Activated naive CD8-positive, alpha-beta T cell (primary cell): Measurements from ENCODE around the gene BBS4.

Experiments
- H3K27ac Mint-ChIP-seq: one replicate; pipeline ENCODE4 v1.8.0; 2021; ENCODE audit warnings: mixed read lengths
- H3K27me3 Mint-ChIP-seq: one replicate; pipeline ENCODE4 v1.8.0; 2021; ENCODE audit warnings: mixed read lengths
- H3K36me3 Mint-ChIP-seq: one replicate; pipeline ENCODE4 v1.8.0; 2021; ENCODE audit warnings: mixed read lengths
- H3K4me1 Mint-ChIP-seq: one replicate; pipeline ENCODE4 v1.8.0; 2021; ENCODE audit warnings: low read depth, mixed read lengths
- H3K4me3 Mint-ChIP-seq: one replicate; pipeline ENCODE4 v1.8.0; 2021; ENCODE audit warnings: mild to moderate bottlenecking, mixed read lengths
- H3K9me3 Mint-ChIP-seq: one replicate; pipeline ENCODE4 v1.8.0; 2021; ENCODE audit warnings: low read depth, mixed read lengths

BBS4 gene

DNA sequence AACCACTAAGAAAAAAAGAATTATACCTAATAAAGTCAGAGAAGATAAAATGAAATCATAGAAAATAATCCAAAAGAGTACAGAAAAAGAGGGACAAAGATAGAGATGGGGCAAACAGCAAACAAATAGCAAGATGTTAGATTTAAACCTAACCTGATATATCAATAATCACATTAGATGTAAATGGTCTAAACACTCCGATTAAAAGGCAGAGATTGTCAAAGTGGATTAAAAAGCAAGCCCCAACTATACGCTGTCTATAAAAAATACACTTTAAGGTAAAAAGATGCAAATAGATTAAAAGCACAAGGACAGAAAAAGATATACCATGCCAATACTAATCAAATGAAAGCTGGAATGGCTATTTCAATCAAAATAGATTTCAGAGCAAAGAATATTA lies 80.8 kb downstream of the BBS4 start:
- peaks cover 14% of the 10 kb centered on the region for H3K9me3 Mint-ChIP-seq

GRCh38 chr15:72770673-72771328 lies 84.8 kb downstream of the BBS4 start:
- H3K4me1 Mint-ChIP-seq = peaks cover 11% of the 10 kb centered on the region
- H3K27me3 Mint-ChIP-seq = no peaks in the 10 kb centered on the region
- no peak overlapping the region for H3K4me3 Mint-ChIP-seq
- no peak overlapping the region for H3K27ac Mint-ChIP-seq
- peaks cover 14% of the 10 kb centered on the region for H3K9me3 Mint-ChIP-seq
- peaks cover 31% of the 10 kb centered on the region for H3K36me3 Mint-ChIP-seq

More for the DNA sequence above, 80.8 kb downstream of the BBS4 start:
- Mint-ChIP-seq H3K36me3 (peaks cover 34% of the 10 kb centered on the region), H3K4me3 (no peak overlapping the region), H3K27ac (no peak overlapping the region), H3K27me3 (no peaks in the 10 kb centered on the region), H3K4me1 (peaks cover 6% of the 10 kb centered on the region)

DNA sequence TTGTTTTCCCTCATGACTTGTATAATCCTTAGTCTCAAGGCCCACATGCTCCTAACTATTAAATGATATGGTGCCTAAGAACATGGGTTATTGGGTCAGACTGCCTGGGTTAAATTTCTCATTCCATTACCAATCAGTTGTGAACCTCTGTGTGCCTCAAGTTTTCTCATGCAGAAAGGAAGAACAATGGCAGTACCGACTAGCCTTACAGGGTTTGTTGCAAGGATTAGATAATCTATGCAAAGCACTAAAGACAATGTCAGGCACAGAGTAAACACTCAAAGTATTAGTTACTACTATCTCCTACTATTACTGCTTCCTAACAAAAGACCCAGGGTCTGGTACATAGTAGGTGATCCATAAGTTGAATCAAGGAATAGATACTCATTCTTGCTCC lies 85.3 kb downstream of the BBS4 start:
- H3K36me3 Mint-ChIP-seq = peaks cover 31% of the 10 kb centered on the region
- no peak overlapping the region for H3K4me3 Mint-ChIP-seq
- no peaks in the 10 kb centered on the region for H3K27me3 Mint-ChIP-seq
- H3K4me1 Mint-ChIP-seq = peaks cover 15% of the 10 kb centered on the region
- H3K9me3 Mint-ChIP-seq = peaks cover 14% of the 10 kb centered on the region
- no peak overlapping the region for H3K27ac Mint-ChIP-seq

- Mint-ChIP-seq H3K4me3 (no peak overlapping the region), H3K36me3 (peaks cover 14% of the 10 kb centered on the region), H3K27ac (peak overlapping the region; percentile 13), H3K9me3 (no peaks in the 10 kb centered on the region), H3K27me3 (no peaks in the 10 kb centered on the region), H3K4me1 (peaks cover 37% of the 10 kb centered on the region)
Observed at GRCh38 chr15:72774696-72775383, 88.8 kb downstream of the BBS4 start.

DNA sequence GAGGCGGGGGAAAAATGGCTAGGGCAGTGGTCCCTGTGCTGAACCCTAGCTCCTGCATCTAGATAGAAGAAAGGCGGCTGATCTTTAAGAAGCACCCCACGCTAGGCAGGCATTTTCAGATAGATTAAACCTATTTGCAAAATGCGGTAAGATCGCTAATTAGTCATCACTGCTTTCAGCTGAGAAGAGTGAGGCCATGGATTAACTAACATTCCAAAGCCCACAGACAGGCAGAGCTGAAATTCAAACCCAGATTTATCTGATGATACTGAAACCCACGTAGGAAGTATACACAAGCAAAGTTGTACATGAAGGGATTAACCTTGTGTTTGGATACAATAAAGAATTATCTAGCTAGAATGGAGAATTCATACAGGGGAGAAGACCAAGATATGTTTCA lies 92.8 kb downstream of the BBS4 start:
- Mint-ChIP-seq H3K36me3 (peaks cover 17% of the 10 kb centered on the region), H3K27ac (peak overlapping the region; percentile 30), H3K4me3 (peak overlapping the region; percentile 1), H3K4me1 (peaks cover 62% of the 10 kb centered on the region), H3K27me3 (no peaks in the 10 kb centered on the region), H3K9me3 (no peaks in the 10 kb centered on the region)

DNA sequence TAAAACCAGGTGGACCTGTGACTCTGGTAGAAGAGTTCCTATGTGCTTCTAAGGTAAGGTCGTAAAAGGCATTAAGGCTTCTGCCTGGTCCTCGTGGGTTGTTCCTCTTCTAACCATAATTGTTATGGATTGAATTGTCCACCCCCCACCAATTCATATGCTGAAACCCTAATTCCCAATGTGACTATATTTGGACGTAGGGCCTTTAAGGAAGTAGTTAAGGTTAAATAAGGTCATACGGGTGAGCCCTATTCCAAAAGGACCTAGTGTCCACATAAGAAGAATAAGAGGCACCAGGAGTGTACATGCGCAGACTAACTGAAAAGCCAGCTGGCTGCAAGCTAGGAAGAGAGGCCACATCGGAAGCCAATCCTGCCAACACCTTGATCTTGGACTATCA lies 95.6 kb downstream of the BBS4 start:
- H3K27ac Mint-ChIP-seq = peak overlapping the region; percentile 55
- peak overlapping the region; percentile 97 for H3K4me3 Mint-ChIP-seq
- H3K36me3 Mint-ChIP-seq = peaks cover 17% of the 10 kb centered on the region
- no peaks in the 10 kb centered on the region for H3K9me3 Mint-ChIP-seq
- no peaks in the 10 kb centered on the region for H3K27me3 Mint-ChIP-seq
- H3K4me1 Mint-ChIP-seq = peaks cover 63% of the 10 kb centered on the region

GRCh38 chr15:72782274-72783003 lies 96.4 kb downstream of the BBS4 start:
- Mint-ChIP-seq H3K27me3 (no peaks in the 10 kb centered on the region), H3K4me3 (peak overlapping the region; percentile 97), H3K27ac (peak overlapping the region; percentile 98), H3K9me3 (no peaks in the 10 kb centered on the region), H3K4me1 (peaks cover 59% of the 10 kb centered on the region), H3K36me3 (peaks cover 17% of the 10 kb centered on the region)

GRCh38 chr15:72783004-72783639 lies 97.1 kb downstream of the BBS4 start:
- peaks cover 17% of the 10 kb centered on the region for H3K36me3 Mint-ChIP-seq
- peak overlapping the region; percentile 98 for H3K27ac Mint-ChIP-seq
- H3K27me3 Mint-ChIP-seq = no peaks in the 10 kb centered on the region
- H3K4me3 Mint-ChIP-seq = peak overlapping the region; percentile 97
- peaks cover 57% of the 10 kb centered on the region for H3K4me1 Mint-ChIP-seq
- no peaks in the 10 kb centered on the region for H3K9me3 Mint-ChIP-seq

DNA sequence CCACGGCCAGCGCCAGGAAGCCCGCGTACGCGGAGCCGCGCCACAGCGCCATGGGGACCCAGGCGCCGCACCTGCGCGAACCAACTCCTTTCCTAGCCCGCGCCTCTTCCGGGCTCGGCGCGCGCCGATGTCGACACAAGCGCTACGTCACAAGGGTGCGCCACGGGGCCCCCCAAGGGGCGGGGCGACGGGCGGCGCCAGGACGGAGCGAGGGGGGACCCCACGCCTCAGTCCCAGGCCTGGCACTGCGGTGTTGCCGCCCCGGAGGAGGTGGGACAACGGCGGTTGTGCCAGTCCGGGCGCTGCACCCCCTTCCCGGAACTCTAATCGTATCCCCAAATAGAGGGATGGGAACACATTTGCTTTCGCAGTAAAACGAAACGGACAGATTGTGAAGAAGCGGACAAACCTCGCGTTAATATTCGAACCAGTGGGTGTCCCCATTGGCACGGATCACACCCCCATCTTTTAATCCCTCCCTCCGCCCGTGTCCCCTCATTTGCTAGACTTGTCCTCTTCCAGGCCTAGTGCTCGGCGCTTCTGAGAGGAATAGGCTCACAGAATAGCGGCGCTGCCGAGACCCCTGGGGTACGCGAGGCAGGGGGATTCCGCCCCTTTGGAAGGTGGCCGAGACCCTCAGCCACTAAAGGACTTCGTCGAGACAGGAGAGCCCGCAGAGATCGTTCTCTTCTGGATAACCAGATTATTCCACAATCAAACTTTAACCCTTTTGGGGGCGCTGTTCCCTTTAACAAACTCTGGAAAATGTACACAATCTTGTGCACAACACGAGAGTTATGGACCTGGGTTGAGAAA lies 97.8 kb downstream of the BBS4 start, which contains the start of gene ADPGK:
Gene ADPGK, minus strand, starts transcription at position 119 of the 816 bp plus-strand sequence. Its CDS starts 67 bp downstream, at position 52.
- Mint-ChIP-seq H3K36me3 (peaks cover 14% of the 10 kb centered on the region), H3K27me3 (no peaks in the 10 kb centered on the region), H3K9me3 (no peaks in the 10 kb centered on the region), H3K27ac (peak within 1 kb of the TSS; percentile 98), H3K4me3 (peak within 1 kb of the TSS; percentile 97), H3K4me1 (peaks cover 50% of the 10 kb centered on the region)

GRCh38 chr15:72784456-72784876 lies 98.5 kb downstream of the BBS4 start:
- peaks cover 14% of the 10 kb centered on the region for H3K36me3 Mint-ChIP-seq

GRCh38 chr15:72785432-72785831 lies 99.4 kb downstream of the BBS4 start:
- Mint-ChIP-seq H3K4me3 (peak overlapping the region; percentile 42), H3K36me3 (peaks cover 10% of the 10 kb centered on the region), H3K27ac (peak overlapping the region; percentile 96), H3K4me1 (peaks cover 38% of the 10 kb centered on the region), H3K9me3 (no peaks in the 10 kb centered on the region), H3K27me3 (no peaks in the 10 kb centered on the region)

More at GRCh38 chr15:72784456-72784876, 98.5 kb downstream of the BBS4 start:
- peak overlapping the region; percentile 96 for H3K27ac Mint-ChIP-seq
- no peaks in the 10 kb centered on the region for H3K9me3 Mint-ChIP-seq
- peaks cover 48% of the 10 kb centered on the region for H3K4me1 Mint-ChIP-seq
- H3K27me3 Mint-ChIP-seq = no peaks in the 10 kb centered on the region
- H3K4me3 Mint-ChIP-seq = peak overlapping the region; percentile 94

DNA sequence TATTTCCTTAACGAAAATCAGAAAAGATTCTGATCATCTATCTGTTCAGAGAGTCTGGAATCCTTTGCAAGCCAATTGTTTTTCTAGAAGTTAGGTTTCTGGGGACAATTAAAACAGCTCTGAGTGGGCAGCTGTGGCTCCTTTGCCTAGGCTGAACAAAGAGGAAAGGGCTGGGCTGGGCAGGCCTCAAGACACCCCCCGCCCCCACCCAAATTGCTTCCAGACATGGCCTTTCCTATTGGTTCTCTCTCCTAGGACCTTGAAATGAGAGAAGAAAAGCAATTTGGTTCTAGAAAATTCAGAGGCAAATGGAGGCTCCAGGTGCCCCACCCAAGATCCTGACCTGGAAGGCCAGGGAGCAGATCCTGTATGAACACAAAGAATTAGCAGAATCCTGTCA lies 99.8 kb downstream of the BBS4 start:
- H3K36me3 Mint-ChIP-seq = peaks cover 9% of the 10 kb centered on the region
- no peaks in the 10 kb centered on the region for H3K9me3 Mint-ChIP-seq
- H3K4me1 Mint-ChIP-seq = peaks cover 34% of the 10 kb centered on the region
- no peak overlapping the region for H3K27ac Mint-ChIP-seq
- H3K4me3 Mint-ChIP-seq = peak overlapping the region; percentile 42
- H3K27me3 Mint-ChIP-seq = peaks cover under 1% of the 10 kb centered on the region

GRCh38 chr15:72786242-72786641 lies 100.2 kb downstream of the BBS4 start:
- Mint-ChIP-seq H3K36me3 (peaks cover 5% of the 10 kb centered on the region), H3K9me3 (no peaks in the 10 kb centered on the region), H3K27me3 (peaks cover 1% of the 10 kb centered on the region), H3K4me1 (peaks cover 30% of the 10 kb centered on the region), H3K4me3 (no peak overlapping the region), H3K27ac (no peak overlapping the region)
